ENCODE results near the gene CHST8.

- TF ChIP-seq CTCF (conservative IDR thresholded peaks at IDR 0.05; ENCODE audit: low read depth, low read length): no peak
- no peak for TF ChIP-seq EZH2 (IDR thresholded peaks at IDR 0.05; ENCODE audit: borderline replicate concordance, low read depth, low read length, poor library complexity, severe bottlenecking)
Observed at GRCh38 chr19:33773704-33774624, 152.2 kb downstream of the CHST8 start.

Measured in A673 (cell line).